Activated naive CD4-positive, alpha-beta T cell treated with anti-CD3 and anti-CD28 coated beads, Interleukin-2, amount 50 U/mL, for 72 hours (primary cell): ENCODE results near the gene USP17L20. TPM values are rescaled to one million over a fixed set of nuclear protein-coding genes. Genes with fewer than 3 reads are reported as not detected.
A peak's percentile ranks its signal among the peaks of the same experiment; 100 is the strongest.
"Not testable (repeated sequence)": the region's sequence is repeated elsewhere in the genome, so short reads cannot be mapped to it uniquely, and the experiment has no call there.

Experiments used
- ATAC-seq, 2 donors: fragments of 150-1000 bp; cut with Tn5 transposase; 2 replicates each; pipeline ENCODE4 v1.10.0; 2021; ENCODE audit warnings: mild to moderate bottlenecking in 2 of 2, moderate library complexity in 2 of 2
- DNase-seq, 2 donors: peaks; one replicate each; pipeline ENCODE4 v3.0.0; 2021 to 2022; ENCODE audit warnings: low spot score in 2 of 2
- H3K27ac Mint-ChIP-seq, 2 donors: one replicate each; pipeline ENCODE4 v1.8.0; 2022; ENCODE audit warnings: mild to moderate bottlenecking in 2 of 2, mixed read lengths in 2 of 2
- H3K36me3 Mint-ChIP-seq, 2 donors: one replicate each; pipeline ENCODE4 v1.8.0; 2022; ENCODE audit warnings: mixed read lengths in 2 of 2
- H3K9me3 Mint-ChIP-seq, 2 donors: one replicate each; pipeline ENCODE4 v1.8.0; 2022; ENCODE audit warnings: mixed read lengths in 2 of 2
- total RNA-seq, 2 donors: library from RNA; stranded (reverse); gene quantifications; one replicate each; pipeline ENCODE4 v1.2.3, GENCODE V29; 2022

The USP17L20 gene
- not detected for total RNA-seq

- H3K36me3 Mint-ChIP-seq, DNase-seq, H3K27ac Mint-ChIP-seq, H3K9me3 Mint-ChIP-seq, ATAC-seq: not testable (repeated sequence)
Observed at GRCh38 chr4:9257824-9258223, at the start of gene USP17L20. Gene USP17L20, plus strand, starts transcription at chr4:9258124. Its CDS starts 0 bp downstream, at chr4:9258124.

GRCh38 chr4:9210357-9210756 is 47.6 kb upstream of the USP17L20 start, which contains the start of gene USP17L10:
Gene USP17L10, plus strand, starts transcription at chr4:9210657. Its CDS starts 0 bp downstream, at chr4:9210657.
- not testable (repeated sequence) for ATAC-seq, H3K27ac Mint-ChIP-seq, H3K9me3 Mint-ChIP-seq, H3K36me3 Mint-ChIP-seq, DNase-seq

GRCh38 chr4:9214701-9215100 is 43.2 kb upstream of the USP17L20 start:
- not testable (repeated sequence) for DNase-seq, ATAC-seq, H3K27ac Mint-ChIP-seq, H3K9me3 Mint-ChIP-seq, H3K36me3 Mint-ChIP-seq

- H3K36me3 Mint-ChIP-seq, H3K9me3 Mint-ChIP-seq, H3K27ac Mint-ChIP-seq, DNase-seq, ATAC-seq: not testable (repeated sequence)
Observed at GRCh38 chr4:9215105-9215504, 42.8 kb upstream of the USP17L20 start, which contains the start of gene USP17L11. Gene USP17L11, plus strand, starts transcription at chr4:9215405. Its CDS starts 0 bp downstream, at chr4:9215405.

- H3K27ac Mint-ChIP-seq, ATAC-seq, DNase-seq, H3K9me3 Mint-ChIP-seq, H3K36me3 Mint-ChIP-seq: not testable (repeated sequence)
Observed at GRCh38 chr4:9219852-9220251, 38.1 kb upstream of the USP17L20 start, which contains the start of gene USP17L12. Gene USP17L12, plus strand, starts transcription at chr4:9220152. Its CDS starts 0 bp downstream, at chr4:9220152.

GRCh38 chr4:9224596-9224995 is 33.3 kb upstream of the USP17L20 start, which contains the start of gene USP17L13:
Gene USP17L13, plus strand, starts transcription at chr4:9224896. Its CDS starts 0 bp downstream, at chr4:9224896.
- not testable (repeated sequence) for H3K27ac Mint-ChIP-seq, H3K9me3 Mint-ChIP-seq, DNase-seq, H3K36me3 Mint-ChIP-seq, ATAC-seq

GRCh38 chr4:9230249-9230648 is 27.7 kb upstream of the USP17L20 start:
- H3K9me3 Mint-ChIP-seq, ATAC-seq, DNase-seq, H3K27ac Mint-ChIP-seq, H3K36me3 Mint-ChIP-seq: not testable (repeated sequence)

- H3K9me3 Mint-ChIP-seq, DNase-seq, ATAC-seq, H3K27ac Mint-ChIP-seq, H3K36me3 Mint-ChIP-seq: not testable (repeated sequence)
Observed at GRCh38 chr4:9234085-9234484, 23.8 kb upstream of the USP17L20 start, which contains the start of gene USP17L15. Gene USP17L15, plus strand, starts transcription at chr4:9234385. Its CDS starts 0 bp downstream, at chr4:9234385.

- not testable (repeated sequence) for ATAC-seq, DNase-seq, H3K9me3 Mint-ChIP-seq, H3K36me3 Mint-ChIP-seq, H3K27ac Mint-ChIP-seq
Observed at GRCh38 chr4:9238461-9238860, 19.5 kb upstream of the USP17L20 start.

GRCh38 chr4:9243579-9243978 is 14.3 kb upstream of the USP17L20 start, which contains the start of gene USP17L17:
Gene USP17L17, plus strand, starts transcription at chr4:9243879. Its CDS starts 0 bp downstream, at chr4:9243879.
- not testable (repeated sequence) for H3K27ac Mint-ChIP-seq, H3K9me3 Mint-ChIP-seq, ATAC-seq, H3K36me3 Mint-ChIP-seq, DNase-seq

GRCh38 chr4:9247953-9248680 is 9.8 kb upstream of the USP17L20 start, which contains the start of gene USP17L18:
Gene USP17L18, plus strand, starts transcription at chr4:9248630. Its CDS starts 0 bp downstream, at chr4:9248630.
- not testable (repeated sequence) for H3K9me3 Mint-ChIP-seq, H3K27ac Mint-ChIP-seq, H3K36me3 Mint-ChIP-seq, ATAC-seq
- peak in 1 of 2 donors; percentile 4 for DNase-seq

GRCh38 chr4:9253078-9253477 is 4.8 kb upstream of the USP17L20 start, which contains the start of gene USP17L19:
Gene USP17L19, plus strand, starts transcription at chr4:9253378. Its CDS starts 0 bp downstream, at chr4:9253378.
- H3K27ac Mint-ChIP-seq, ATAC-seq, DNase-seq, H3K9me3 Mint-ChIP-seq, H3K36me3 Mint-ChIP-seq: not testable (repeated sequence)

- not testable (repeated sequence) for DNase-seq, H3K36me3 Mint-ChIP-seq, H3K27ac Mint-ChIP-seq, H3K9me3 Mint-ChIP-seq, ATAC-seq
Observed at GRCh38 chr4:9262572-9262971, 4.6 kb downstream of the USP17L20 start, which contains the start of gene USP17L21. Gene USP17L21, plus strand, starts transcription at chr4:9262872. Its CDS starts 0 bp downstream, at chr4:9262872.

GRCh38 chr4:9267319-9267718 is 9.4 kb downstream of the USP17L20 start, which contains the start of gene USP17L22:
Gene USP17L22, plus strand, starts transcription at chr4:9267619. Its CDS starts 0 bp downstream, at chr4:9267619.
- DNase-seq, H3K27ac Mint-ChIP-seq, H3K36me3 Mint-ChIP-seq, ATAC-seq, H3K9me3 Mint-ChIP-seq: not testable (repeated sequence)

- not testable (repeated sequence) for H3K36me3 Mint-ChIP-seq, H3K27ac Mint-ChIP-seq, H3K9me3 Mint-ChIP-seq, ATAC-seq
- DNase-seq: peak in 1 of 2 donors; percentile 66
Observed at GRCh38 chr4:9271719-9272118, 13.8 kb downstream of the USP17L20 start.
